SK-N-SH (cell line): ENCODE measurements around the gene SMO.

Experiments
- RAD21 ChIP-seq: IDR thresholded peaks from 2 replicates; pipeline ENCODE4 v1.6.1; 2012; ENCODE audit warnings: mild to moderate bottlenecking, low read length
- RCOR1 ChIP-seq: fragments of 150-350 bp; IDR thresholded peaks from 2 replicates; pipeline ENCODE4 v1.6.1; 2017; ENCODE audit warnings: antibody characterized with exemption, low read length
- RFX5 ChIP-seq: IDR thresholded peaks from 2 replicates; pipeline ENCODE4 v1.6.1; 2012; ENCODE audit warnings: mild to moderate bottlenecking, improper control_type of control experiment, low read length
- TAF1 ChIP-seq: IDR thresholded peaks from 2 replicates; pipeline ENCODE4 v1.6.1; 2012; ENCODE audit warnings: low read depth, mild to moderate bottlenecking, low read length, moderate library complexity, borderline replicate concordance

DNA sequence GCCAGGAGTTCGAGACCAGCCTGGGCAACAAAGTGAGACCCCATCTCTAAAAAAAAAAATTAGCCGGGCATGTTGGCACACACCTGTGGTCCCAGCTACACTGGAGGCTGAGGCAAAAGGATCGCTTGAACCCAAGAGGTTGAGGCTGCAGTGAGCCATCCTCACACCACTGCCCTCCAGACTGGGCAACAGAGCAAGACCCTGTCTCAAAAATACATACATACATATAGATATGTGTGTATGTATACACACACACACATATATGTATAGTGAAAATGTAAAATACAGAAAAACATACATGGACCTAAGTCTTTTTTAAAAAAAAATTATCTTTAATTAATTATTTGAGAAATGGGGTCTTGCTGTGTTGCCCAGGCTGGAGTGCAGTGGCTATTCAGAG, 5.5 kb downstream of the SMO start:
- TF ChIP-seq RFX5 (no peak), TAF1 (no peak), RAD21 (no peak), RCOR1 (no peak)
